GM12878 (cell line): ENCODE measurements around the gene ESRRB. TPM values are rescaled to one million over a fixed set of nuclear protein-coding genes. Genes with fewer than 3 reads are reported as not detected.

ENCODE experiments used
- ATAC-seq: fragments of 200-7000 bp; cut with Tn5 transposase; 3 replicates; pipeline ENCODE4 v1.9.1; 2020; ENCODE audit warnings: mild to moderate bottlenecking, moderate library complexity
- BruUV-seq: library from RNA; stranded (reverse); fragments of 400-500 nt; replicated peaks from 2 replicates; lab custom pipeline; 2021; lab: Mats Ljungman, UMichigan
- CTCF ChIA-PET: fragments of 300-600 bp; sonication (Branson Sonifier 250); formaldehyde crosslinking; extraction: SDS; loops from one replicate; lab custom pipeline; 2021; ENCODE audit warnings: inconsistent platforms; lab: Yijun Ruan, JAX
- POLR2A ChIA-PET: fragments of 350-600 bp; formaldehyde crosslinking; extraction: SDS; loops from one replicate; lab custom pipeline; 2021; ENCODE audit warnings: inconsistent platforms; lab: Charles Lee
- RAD21 ChIA-PET: fragments of 300-600 bp; sonication (Branson Sonifier 250); formaldehyde crosslinking; loops from one replicate; lab custom pipeline; 2023; ENCODE audit warnings: antibody characterized with exemption; ENCODE audit not compliant: unreplicated experiment; lab: Charles Lee
- SMC1A ChIA-PET: fragments of 300-600 bp; sonication (Branson Sonifier 250); formaldehyde crosslinking; loops from one replicate; lab custom pipeline; 2023; ENCODE audit not compliant: unreplicated experiment, uncharacterized antibody; lab: Charles Lee
- DNase-seq: peaks from one replicate; pipeline ENCODE4 v3.0.0-alpha.2; 2011; ENCODE audit warnings: low read depth, low spot score
- FAIRE-seq: peaks from 3 replicates; lab custom pipeline; 2011; peaks lifted over from hg19 to GRCh38; lab: Jason Lieb, UNC
- H2AFZ ChIP-seq: 2 replicates; pipeline ENCODE4 v1.6.0; 2011; ENCODE audit warnings: low read depth, low read length, control low read depth; ENCODE audit not compliant: control insufficient read depth
- H3K27ac ChIP-seq: 2 replicates; pipeline ENCODE4 v1.5.1; 2011; ENCODE audit warnings: control low read depth; ENCODE audit not compliant: control insufficient read depth, insufficient read depth
- H3K27me3 ChIP-seq, 2 experiments: replicated peaks in 1 of 2; 2 replicates each; pipeline versions ENCODE4 v1.6.0 to v1.6.1; 2011; ENCODE audit warnings: low read length in 1 of 2; ENCODE audit not compliant: control insufficient read depth in 2 of 2, insufficient read depth in 2 of 2
- H3K36me3 ChIP-seq, 2 experiments: 2 replicates each; pipeline ENCODE4 v1.5.1; 2011; ENCODE audit warnings: low read length in 1 of 2; ENCODE audit not compliant: control insufficient read depth in 2 of 2, insufficient read depth in 2 of 2
- H3K4me1 ChIP-seq: 2 replicates; pipeline ENCODE4 v1.6.1; 2011; ENCODE audit warnings: mild to moderate bottlenecking, low read length, moderate library complexity, mixed read lengths; ENCODE audit not compliant: control insufficient read depth, insufficient read depth
- H3K4me2 ChIP-seq: 2 replicates; pipeline ENCODE4 v1.6.0; 2011; ENCODE audit warnings: control low read depth; ENCODE audit not compliant: control insufficient read depth, insufficient read depth
- H3K4me3 ChIP-seq: fragments of 200-600 bp; sonication (generic); 2 replicates; pipeline ENCODE4 v1.5.1; 2016
- H3K79me2 ChIP-seq: 2 replicates; pipeline ENCODE4 v1.6.0; 2011; ENCODE audit warnings: low read length; ENCODE audit not compliant: control insufficient read depth, insufficient read depth
- H3K9ac ChIP-seq: 2 replicates; pipeline ENCODE4 v1.8.0; 2011; ENCODE audit warnings: low read length, control low read depth, mixed read lengths; ENCODE audit not compliant: control insufficient read depth, insufficient read depth
- H3K9me3 ChIP-seq: replicated peaks from 3 replicates; pipeline ENCODE4 v1.5.1; 2011; ENCODE audit warnings: mild to moderate bottlenecking, low read length; ENCODE audit not compliant: control insufficient read depth, insufficient read depth
- H4K20me1 ChIP-seq: 2 replicates; pipeline ENCODE4 v1.6.0; 2011; ENCODE audit not compliant: control insufficient read depth, insufficient read depth
- CREB1 ChIP-seq: IDR thresholded peaks from 2 replicates; pipeline ENCODE4 v1.6.1; 2012; ENCODE audit warnings: low read depth, mild to moderate bottlenecking, inconsistent platforms
- GABPA ChIP-seq: IDR thresholded peaks from 2 replicates; pipeline ENCODE4 v1.6.1; 2014; ENCODE audit warnings: antibody characterized with exemption, low read depth, mild to moderate bottlenecking, inconsistent platforms
- NBN ChIP-seq: fragments of 450-650 bp; IDR thresholded peaks from 2 replicates; pipeline ENCODE4 v1.6.1; 2016
- NFIC ChIP-seq: IDR thresholded peaks from 2 replicates; pipeline ENCODE4 v1.6.1; 2012; ENCODE audit warnings: low read depth, mild to moderate bottlenecking, inconsistent platforms, low read length, moderate library complexity
- PAX5 ChIP-seq: IDR thresholded peaks from 2 replicates; pipeline ENCODE4 v1.6.1; 2011; ENCODE audit warnings: low read depth, low read length, borderline replicate concordance
- POU2F2 ChIP-seq: IDR thresholded peaks from 3 replicates; pipeline ENCODE4 v1.6.1; 2011; ENCODE audit warnings: low read depth, mild to moderate bottlenecking, low read length, borderline replicate concordance
- ZSCAN29 ChIP-seq: fragments of 450-650 bp; IDR thresholded peaks from 2 replicates; pipeline ENCODE4 v1.6.1; 2017; ENCODE audit warnings: mild to moderate bottlenecking, moderate library complexity
- WGBS: methylation state at CpG from one replicate; pipeline ENCODE4 v1.1.6; 2016; ENCODE audit warnings: low lambda C conversion rate; ENCODE audit not compliant: insufficient replicate concordance, insufficient coverage; ENCODE audit errors: missing lambda C conversion rate; 5-methylcytosine and 5-hydroxymethylcytosine counted together
- in situ Hi-C: fragments of 300-500 bp; cut with MboI; formaldehyde crosslinking; loops from 9 replicates; pipeline ENCODE4 v1.14.3; 2018; ENCODE audit warnings: mixed read lengths
- intact Hi-C: fragments of 100-400 bp; cut with micrococcal nuclease; formaldehyde crosslinking; loops from one replicate; pipeline ENCODE4 v1.14.2; 2022; ENCODE audit not compliant: unreplicated experiment
- polyA plus RNA-seq, 11 experiments: library from polyadenylated mRNA; depleted of rRNA in 4 of 11; unstranded in 6 of 11; stranded (reverse) in 5 of 11; fragments of >200 nt; fragmentation: Nextera tagmentation in 4 of 11; fragmentation: Illumina TruSeq in 1 of 11; extraction: Ambion mirVana in 4 of 11; extraction: Trizol in 1 of 11; gene quantifications; 1 replicate in 1 of 11; 2 replicates in 10 of 11; pipeline versions ENCODE4 v1.2.1 to v1.2.3, GENCODE V29; 2011 to 2016; ENCODE audit warnings: inconsistent platforms in 2 of 11, missing spikeins in 2 of 11, low read depth in 1 of 11
- total RNA-seq, 4 experiments: library from RNA; depleted of rRNA in 3 of 4; stranded (reverse); fragments of >200 nt in 3 of 4; fragmentation: Illumina TruSeq in 1 of 4; extraction: Trizol in 1 of 4; gene quantifications; 2 replicates each; pipeline versions ENCODE4 v1.2.1 to v1.2.3, GENCODE V29; 2013 to 2021
- TF ChIP-seq, protein P1 (sequence below): IDR thresholded peaks from 2 replicates; pipeline ENCODE4 v1.6.1; 2012; ENCODE audit warnings: improper control_type of control experiment, low read depth, low read length; ENCODE audit not compliant: insufficient replicate concordance
- TF ChIP-seq, protein P2 (sequence below): fragments of 450-650 bp; IDR thresholded peaks from 2 replicates; pipeline ENCODE4 v1.6.1; 2016; ENCODE audit warnings: mild to moderate bottlenecking
- TF ChIP-seq, protein P3 (sequence below): IDR thresholded peaks from 2 replicates; pipeline ENCODE4 v1.6.1; 2011; ENCODE audit warnings: borderline replicate concordance, low read depth, mild to moderate bottlenecking, moderate library complexity, low read length; ENCODE audit not compliant: insufficient read depth, poor library complexity, severe bottlenecking
- TF ChIP-seq, protein P4 (sequence below): fragments of 450-650 bp; formaldehyde crosslinking; IDR thresholded peaks from 2 replicates; pipeline ENCODE4 v1.5.0; 2022; ENCODE audit warnings: mild to moderate bottlenecking, missing genetic modification characterization

The ESRRB gene
- total and polyA plus RNA-seq, 10 of the 15 experiments (the other 5 are each of a cell fraction or from before 2014, with no cell fraction given) = 0.03 to 0.73 (median 0.11) TPM; not detected in 6

DNA sequence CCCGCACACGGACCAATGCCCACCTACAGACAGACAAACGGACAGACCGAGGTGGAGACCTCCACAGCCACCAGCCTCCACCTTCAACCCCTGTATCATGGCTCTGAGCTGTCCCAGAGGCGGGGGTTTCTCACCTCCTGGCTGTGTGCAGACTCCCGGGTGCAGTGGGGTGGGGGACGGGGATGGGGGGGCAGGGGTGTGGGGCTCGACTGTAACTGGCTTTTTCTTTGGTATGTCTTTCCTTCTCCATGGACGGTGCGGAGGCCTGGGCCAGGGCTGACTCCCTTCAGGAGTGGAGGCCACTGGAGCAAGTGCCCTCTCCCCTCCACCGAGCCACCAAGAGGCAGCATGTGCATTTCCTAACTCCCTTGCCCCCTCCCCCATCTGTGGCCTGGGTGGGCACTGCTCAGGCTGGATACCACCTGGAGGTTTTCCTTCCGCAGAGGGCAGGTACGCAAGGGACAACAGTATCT, 122.6 kb downstream of the ESRRB start:
- 26% methylated on average over 12 of the region's 13 CpGs for WGBS
- SMC1A ChIA-PET = interaction anchor here (1.8 kb wide), 2 partner anchors 41 to 43 kb away, joined by 4 to 5 read pairs; no protein-coding TSS in a partner anchor

More for the DNA sequence above, 122.6 kb downstream of the ESRRB start:
- FAIRE-seq = no peak
- DNase-seq = no peak
- no TSS peak for BruUV-seq
- TF ChIP-seq ZSCAN29 (no peak), NBN (no peak), GABPA (no peak), NFIC (no peak), CREB1 (no peak), PAX5 (no peak), POU2F2 (no peak)
- TF ChIP-seq, protein P1, sequence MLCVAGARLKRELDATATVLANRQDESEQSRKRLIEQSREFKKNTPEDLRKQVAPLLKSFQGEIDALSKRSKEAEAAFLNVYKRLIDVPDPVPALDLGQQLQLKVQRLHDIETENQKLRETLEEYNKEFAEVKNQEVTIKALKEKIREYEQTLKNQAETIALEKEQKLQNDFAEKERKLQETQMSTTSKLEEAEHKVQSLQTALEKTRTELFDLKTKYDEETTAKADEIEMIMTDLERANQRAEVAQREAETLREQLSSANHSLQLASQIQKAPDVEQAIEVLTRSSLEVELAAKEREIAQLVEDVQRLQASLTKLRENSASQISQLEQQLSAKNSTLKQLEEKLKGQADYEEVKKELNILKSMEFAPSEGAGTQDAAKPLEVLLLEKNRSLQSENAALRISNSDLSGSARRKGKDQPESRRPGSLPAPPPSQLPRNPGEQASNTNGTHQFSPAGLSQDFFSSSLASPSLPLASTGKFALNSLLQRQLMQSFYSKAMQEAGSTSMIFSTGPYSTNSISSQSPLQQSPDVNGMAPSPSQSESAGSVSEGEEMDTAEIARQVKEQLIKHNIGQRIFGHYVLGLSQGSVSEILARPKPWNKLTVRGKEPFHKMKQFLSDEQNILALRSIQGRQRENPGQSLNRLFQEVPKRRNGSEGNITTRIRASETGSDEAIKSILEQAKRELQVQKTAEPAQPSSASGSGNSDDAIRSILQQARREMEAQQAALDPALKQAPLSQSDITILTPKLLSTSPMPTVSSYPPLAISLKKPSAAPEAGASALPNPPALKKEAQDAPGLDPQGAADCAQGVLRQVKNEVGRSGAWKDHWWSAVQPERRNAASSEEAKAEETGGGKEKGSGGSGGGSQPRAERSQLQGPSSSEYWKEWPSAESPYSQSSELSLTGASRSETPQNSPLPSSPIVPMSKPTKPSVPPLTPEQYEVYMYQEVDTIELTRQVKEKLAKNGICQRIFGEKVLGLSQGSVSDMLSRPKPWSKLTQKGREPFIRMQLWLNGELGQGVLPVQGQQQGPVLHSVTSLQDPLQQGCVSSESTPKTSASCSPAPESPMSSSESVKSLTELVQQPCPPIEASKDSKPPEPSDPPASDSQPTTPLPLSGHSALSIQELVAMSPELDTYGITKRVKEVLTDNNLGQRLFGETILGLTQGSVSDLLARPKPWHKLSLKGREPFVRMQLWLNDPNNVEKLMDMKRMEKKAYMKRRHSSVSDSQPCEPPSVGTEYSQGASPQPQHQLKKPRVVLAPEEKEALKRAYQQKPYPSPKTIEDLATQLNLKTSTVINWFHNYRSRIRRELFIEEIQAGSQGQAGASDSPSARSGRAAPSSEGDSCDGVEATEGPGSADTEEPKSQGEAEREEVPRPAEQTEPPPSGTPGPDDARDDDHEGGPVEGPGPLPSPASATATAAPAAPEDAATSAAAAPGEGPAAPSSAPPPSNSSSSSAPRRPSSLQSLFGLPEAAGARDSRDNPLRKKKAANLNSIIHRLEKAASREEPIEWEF = no peak
- TF ChIP-seq, protein P2, sequence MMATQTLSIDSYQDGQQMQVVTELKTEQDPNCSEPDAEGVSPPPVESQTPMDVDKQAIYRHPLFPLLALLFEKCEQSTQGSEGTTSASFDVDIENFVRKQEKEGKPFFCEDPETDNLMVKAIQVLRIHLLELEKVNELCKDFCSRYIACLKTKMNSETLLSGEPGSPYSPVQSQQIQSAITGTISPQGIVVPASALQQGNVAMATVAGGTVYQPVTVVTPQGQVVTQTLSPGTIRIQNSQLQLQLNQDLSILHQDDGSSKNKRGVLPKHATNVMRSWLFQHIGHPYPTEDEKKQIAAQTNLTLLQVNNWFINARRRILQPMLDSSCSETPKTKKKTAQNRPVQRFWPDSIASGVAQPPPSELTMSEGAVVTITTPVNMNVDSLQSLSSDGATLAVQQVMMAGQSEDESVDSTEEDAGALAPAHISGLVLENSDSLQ = no peak
- TF ChIP-seq, protein P3, sequence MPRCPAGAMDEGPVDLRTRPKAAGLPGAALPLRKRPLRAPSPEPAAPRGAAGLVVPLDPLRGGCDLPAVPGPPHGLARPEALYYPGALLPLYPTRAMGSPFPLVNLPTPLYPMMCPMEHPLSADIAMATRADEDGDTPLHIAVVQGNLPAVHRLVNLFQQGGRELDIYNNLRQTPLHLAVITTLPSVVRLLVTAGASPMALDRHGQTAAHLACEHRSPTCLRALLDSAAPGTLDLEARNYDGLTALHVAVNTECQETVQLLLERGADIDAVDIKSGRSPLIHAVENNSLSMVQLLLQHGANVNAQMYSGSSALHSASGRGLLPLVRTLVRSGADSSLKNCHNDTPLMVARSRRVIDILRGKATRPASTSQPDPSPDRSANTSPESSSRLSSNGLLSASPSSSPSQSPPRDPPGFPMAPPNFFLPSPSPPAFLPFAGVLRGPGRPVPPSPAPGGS = no peak
- TF ChIP-seq, protein P4, sequence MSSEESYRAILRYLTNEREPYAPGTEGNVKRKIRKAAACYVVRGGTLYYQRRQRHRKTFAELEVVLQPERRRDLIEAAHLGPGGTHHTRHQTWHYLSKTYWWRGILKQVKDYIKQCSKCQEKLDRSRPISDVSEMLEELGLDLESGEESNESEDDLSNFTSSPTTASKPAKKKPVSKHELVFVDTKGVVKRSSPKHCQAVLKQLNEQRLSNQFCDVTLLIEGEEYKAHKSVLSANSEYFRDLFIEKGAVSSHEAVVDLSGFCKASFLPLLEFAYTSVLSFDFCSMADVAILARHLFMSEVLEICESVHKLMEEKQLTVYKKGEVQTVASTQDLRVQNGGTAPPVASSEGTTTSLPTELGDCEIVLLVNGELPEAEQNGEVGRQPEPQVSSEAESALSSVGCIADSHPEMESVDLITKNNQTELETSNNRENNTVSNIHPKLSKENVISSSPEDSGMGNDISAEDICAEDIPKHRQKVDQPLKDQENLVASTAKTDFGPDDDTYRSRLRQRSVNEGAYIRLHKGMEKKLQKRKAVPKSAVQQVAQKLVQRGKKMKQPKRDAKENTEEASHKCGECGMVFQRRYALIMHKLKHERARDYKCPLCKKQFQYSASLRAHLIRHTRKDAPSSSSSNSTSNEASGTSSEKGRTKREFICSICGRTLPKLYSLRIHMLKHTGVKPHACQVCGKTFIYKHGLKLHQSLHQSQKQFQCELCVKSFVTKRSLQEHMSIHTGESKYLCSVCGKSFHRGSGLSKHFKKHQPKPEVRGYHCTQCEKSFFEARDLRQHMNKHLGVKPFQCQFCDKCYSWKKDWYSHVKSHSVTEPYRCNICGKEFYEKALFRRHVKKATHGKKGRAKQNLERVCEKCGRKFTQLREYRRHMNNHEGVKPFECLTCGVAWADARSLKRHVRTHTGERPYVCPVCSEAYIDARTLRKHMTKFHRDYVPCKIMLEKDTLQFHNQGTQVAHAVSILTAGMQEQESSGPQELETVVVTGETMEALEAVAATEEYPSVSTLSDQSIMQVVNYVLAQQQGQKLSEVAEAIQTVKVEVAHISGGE (CRISPR knock-in tag) = no peak
- H2AFZ ChIP-seq = no peak overlapping the region
- no peak overlapping the region for H3K4me2 ChIP-seq
- no peaks in the 10 kb centered on the region for H3K27me3 ChIP-seq
- no peak for ATAC-seq
- no peaks in the 10 kb centered on the region for H4K20me1 ChIP-seq
- ChIA-PET POLR2A (no interaction called here), RAD21 (interaction anchor here (0.8 to 2.0 kb wide), 2 partner anchors 41 to 43 kb away, joined by 4 to 8 read pairs; no protein-coding TSS in a partner anchor), CTCF (interaction anchor here (1.8 to 2.2 kb wide), 2 partner anchors 43 to 448 kb away, joined by 8 read pairs; no protein-coding TSS in a partner anchor)
- in situ Hi-C loops = no loop called here
- H3K79me2 ChIP-seq = no peaks in the 10 kb centered on the region
- no peak overlapping the region for H3K27ac ChIP-seq
- no peaks in the 10 kb centered on the region for H3K4me1 ChIP-seq
- H3K9me3 ChIP-seq = no peaks in the 10 kb centered on the region; the same call in 2 of the 3 replicates
- no peak overlapping the region for H3K4me3 ChIP-seq
- intact Hi-C loops = no loop called here
- no peak overlapping the region for H3K9ac ChIP-seq
- H3K36me3 ChIP-seq = no peaks in the 10 kb centered on the region
